ENCODE measurements around the gene TIMELESS.

GRCh38 chr12:56392331-56392730 lies 56.9 kb downstream of the TIMELESS start:
- TF ChIP-seq, protein P1, sequence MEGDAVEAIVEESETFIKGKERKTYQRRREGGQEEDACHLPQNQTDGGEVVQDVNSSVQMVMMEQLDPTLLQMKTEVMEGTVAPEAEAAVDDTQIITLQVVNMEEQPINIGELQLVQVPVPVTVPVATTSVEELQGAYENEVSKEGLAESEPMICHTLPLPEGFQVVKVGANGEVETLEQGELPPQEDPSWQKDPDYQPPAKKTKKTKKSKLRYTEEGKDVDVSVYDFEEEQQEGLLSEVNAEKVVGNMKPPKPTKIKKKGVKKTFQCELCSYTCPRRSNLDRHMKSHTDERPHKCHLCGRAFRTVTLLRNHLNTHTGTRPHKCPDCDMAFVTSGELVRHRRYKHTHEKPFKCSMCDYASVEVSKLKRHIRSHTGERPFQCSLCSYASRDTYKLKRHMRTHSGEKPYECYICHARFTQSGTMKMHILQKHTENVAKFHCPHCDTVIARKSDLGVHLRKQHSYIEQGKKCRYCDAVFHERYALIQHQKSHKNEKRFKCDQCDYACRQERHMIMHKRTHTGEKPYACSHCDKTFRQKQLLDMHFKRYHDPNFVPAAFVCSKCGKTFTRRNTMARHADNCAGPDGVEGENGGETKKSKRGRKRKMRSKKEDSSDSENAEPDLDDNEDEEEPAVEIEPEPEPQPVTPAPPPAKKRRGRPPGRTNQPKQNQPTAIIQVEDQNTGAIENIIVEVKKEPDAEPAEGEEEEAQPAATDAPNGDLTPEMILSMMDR (optimal IDR thresholded peaks at IDR 0.05 in 1 of 3, IDR thresholded peaks at IDR 0.05 in 1 of 3, conservative IDR thresholded peaks at IDR 0.05 in 1 of 3; ENCODE audit: extremely low read depth in 1 of 3, insufficient read depth in 2 of 3, low read length in 3 of 3), result no peak
- no peak for TF ChIP-seq EZH2 (IDR thresholded peaks at IDR 0.05; ENCODE audit: low read length)
